Choroid plexus epithelial cell (primary cell): Measurements from ENCODE around the gene RASA2.
"Not testable (repeated sequence)": the region's sequence is repeated elsewhere in the genome, so short reads cannot be mapped to it uniquely, and the experiment has no call there.

ENCODE experiments used
- DNase-seq: peaks from one replicate; pipeline ENCODE4 v3.0.0-alpha.2; 2010; ENCODE audit warnings: low read depth
- H3K4me3 ChIP-seq: 2 replicates; pipeline ENCODE4 v1.5.1; 2011; ENCODE audit warnings: low read depth, mild to moderate bottlenecking, control low read depth, low read length, moderate library complexity
- CTCF ChIP-seq: conservative IDR thresholded peaks from 2 replicates; pipeline ENCODE4 v1.5.1; 2011; ENCODE audit warnings: low read depth, mild to moderate bottlenecking, control low read depth, inconsistent platforms, low read length, moderate library complexity

RASA2 gene

DNA sequence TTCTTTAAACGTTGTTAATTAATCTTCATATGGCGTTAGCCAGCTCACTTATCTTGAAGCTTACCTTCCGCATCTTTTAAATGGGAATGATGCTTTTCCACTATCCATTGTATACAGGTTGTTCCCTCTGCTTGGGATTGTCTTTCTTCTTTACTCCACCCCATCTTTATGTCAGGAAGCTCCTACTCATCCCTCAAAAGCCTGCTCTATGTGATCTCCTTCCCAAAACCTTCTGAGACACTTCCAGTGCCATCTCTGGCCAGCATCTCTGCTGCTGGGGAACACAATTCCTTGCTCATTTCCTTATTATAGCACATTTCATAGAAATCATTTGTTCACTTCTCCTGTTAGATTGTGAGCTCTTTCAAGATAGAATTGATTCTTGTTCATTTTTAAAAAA, 4.3 kb downstream of the RASA2 start:
- no peak overlapping the region for H3K4me3 ChIP-seq
- no peak for TF ChIP-seq CTCF
- DNase-seq = no peak

- no peak overlapping the region for H3K4me3 ChIP-seq
- TF ChIP-seq CTCF = no peak
- no peak for DNase-seq
These were observed 5.1 kb downstream of the RASA2 start for GRCh38 chr3:141491929-141492328.

DNA sequence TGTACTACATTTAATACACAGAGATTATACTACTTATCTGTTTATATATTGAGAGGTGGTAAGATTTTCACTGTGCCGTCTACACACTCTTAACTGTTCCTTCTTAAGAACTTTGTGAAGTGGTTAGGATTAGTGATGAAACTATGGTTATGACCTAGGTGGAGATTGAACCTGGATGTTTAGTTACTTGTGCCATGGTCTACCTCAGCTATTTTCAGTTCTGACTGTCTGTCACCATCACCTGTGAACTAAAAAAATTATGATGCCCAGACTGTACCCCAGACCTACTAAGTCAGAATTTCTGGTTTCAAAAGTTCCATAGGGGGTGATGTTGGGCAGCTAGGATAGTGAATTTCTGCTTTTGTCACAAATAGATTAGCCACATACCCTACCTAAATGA, 6.4 kb downstream of the RASA2 start:
- DNase-seq = no peak
- TF ChIP-seq CTCF = no peak
- no peak overlapping the region for H3K4me3 ChIP-seq

GRCh38 chr3:141497589-141497988, 10.8 kb downstream of the RASA2 start:
- H3K4me3 ChIP-seq = not testable (repeated sequence)
- peak; percentile 32 for DNase-seq

DNA sequence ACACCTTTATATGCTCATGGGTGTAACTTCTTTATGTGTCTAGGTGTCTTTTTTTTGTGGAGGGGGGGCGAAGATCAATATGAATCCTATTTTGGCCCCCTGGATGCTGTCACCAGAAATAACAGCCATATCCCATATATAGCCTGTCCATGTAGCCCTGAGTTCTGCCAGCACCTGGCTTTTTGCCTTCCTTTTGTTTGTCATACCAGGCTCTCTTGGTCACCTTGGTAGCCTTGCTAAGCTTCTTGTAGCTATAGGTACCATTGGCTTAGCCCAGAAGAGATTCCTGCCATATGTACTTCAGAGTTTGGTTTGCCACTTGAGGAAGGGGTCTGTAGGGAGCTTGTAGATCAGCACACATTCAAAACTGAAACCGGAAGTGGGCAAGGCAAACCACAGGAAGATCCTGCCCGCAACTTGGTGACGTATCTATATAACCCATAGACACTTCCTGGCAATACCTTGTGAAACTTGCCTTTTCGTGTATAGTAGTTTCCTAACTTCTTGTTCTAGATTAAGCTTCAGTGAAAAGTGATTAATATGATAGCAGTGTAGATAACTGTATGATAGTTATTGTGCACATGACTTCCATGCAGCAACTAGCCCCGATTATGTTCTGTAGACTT, 11.9 kb downstream of the RASA2 start:
- H3K4me3 ChIP-seq = no peak overlapping the region
- DNase-seq = peak; percentile 29
- TF ChIP-seq CTCF = no peak

DNA sequence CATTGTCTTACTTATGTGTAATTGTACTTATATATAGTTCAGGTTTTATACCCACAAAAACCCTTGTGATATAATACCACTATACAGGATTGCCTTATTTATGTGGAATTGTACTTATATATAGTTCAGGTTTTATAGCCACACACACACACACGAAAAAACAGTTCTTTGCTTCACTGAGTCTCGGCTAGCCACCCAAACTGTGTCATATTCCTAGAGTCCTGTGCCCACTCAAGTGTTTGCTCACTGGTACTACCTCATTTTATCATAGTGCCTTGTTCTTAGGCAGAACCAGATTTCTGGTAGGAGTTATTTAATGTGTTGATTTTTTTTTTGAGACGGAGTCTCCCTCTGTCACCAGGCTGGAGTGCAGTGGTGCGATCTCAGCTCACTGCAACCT, 12.5 kb downstream of the RASA2 start:
- TF ChIP-seq CTCF = no peak
- H3K4me3 ChIP-seq = no peak overlapping the region
- no peak for DNase-seq

DNA sequence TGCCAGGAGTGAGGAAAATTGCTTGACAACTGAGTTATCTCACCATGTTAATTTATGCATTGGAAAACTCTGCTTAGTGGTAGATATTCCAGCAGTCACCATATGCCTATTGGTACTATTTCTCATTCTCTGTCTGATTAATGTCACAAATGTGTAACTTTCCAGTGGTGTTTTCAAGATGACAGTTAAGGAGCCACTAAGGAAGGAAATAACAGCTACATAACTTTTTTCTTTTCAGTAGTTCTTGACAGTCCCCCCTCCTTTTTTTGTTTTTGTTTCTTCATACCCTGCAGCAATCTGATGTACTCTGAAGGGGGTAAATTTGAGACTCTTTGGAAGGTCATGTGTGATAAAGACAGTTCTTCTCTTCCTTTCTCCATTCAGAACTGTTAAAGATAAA, 13.1 kb downstream of the RASA2 start:
- no peak for DNase-seq
- TF ChIP-seq CTCF = no peak
- H3K4me3 ChIP-seq = no peak overlapping the region
